Measurements from ENCODE around the gene KRTAP19-6.

DNA sequence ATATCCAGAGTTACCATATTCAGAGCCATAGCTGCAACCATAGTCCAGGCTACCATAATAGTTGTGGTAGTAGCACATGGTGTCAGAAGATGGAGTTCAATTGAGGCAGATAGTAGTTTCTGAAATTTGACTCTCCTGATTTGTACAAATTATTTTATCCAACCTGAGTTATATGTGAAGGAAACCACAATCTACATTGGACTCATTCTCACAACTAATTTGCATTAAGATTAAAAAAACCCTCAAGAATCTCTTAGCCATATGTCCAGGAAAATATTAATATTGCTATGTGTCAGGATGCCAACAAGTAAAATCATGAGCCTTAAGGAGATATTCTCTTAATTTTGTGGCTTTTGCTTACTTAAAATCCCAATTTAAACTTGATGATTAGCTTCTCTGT is 48.6 kb upstream of the KRTAP19-6 start, which contains the start of gene KRTAP22-2:
- TF ChIP-seq, protein P1, sequence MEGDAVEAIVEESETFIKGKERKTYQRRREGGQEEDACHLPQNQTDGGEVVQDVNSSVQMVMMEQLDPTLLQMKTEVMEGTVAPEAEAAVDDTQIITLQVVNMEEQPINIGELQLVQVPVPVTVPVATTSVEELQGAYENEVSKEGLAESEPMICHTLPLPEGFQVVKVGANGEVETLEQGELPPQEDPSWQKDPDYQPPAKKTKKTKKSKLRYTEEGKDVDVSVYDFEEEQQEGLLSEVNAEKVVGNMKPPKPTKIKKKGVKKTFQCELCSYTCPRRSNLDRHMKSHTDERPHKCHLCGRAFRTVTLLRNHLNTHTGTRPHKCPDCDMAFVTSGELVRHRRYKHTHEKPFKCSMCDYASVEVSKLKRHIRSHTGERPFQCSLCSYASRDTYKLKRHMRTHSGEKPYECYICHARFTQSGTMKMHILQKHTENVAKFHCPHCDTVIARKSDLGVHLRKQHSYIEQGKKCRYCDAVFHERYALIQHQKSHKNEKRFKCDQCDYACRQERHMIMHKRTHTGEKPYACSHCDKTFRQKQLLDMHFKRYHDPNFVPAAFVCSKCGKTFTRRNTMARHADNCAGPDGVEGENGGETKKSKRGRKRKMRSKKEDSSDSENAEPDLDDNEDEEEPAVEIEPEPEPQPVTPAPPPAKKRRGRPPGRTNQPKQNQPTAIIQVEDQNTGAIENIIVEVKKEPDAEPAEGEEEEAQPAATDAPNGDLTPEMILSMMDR (conservative IDR thresholded peaks at IDR 0.05), result no peak
- no peak for TF ChIP-seq ZFX (IDR thresholded peaks at IDR 0.05)
